ENCODE results near the gene SYNGR2.

SYNGR2 gene

DNA sequence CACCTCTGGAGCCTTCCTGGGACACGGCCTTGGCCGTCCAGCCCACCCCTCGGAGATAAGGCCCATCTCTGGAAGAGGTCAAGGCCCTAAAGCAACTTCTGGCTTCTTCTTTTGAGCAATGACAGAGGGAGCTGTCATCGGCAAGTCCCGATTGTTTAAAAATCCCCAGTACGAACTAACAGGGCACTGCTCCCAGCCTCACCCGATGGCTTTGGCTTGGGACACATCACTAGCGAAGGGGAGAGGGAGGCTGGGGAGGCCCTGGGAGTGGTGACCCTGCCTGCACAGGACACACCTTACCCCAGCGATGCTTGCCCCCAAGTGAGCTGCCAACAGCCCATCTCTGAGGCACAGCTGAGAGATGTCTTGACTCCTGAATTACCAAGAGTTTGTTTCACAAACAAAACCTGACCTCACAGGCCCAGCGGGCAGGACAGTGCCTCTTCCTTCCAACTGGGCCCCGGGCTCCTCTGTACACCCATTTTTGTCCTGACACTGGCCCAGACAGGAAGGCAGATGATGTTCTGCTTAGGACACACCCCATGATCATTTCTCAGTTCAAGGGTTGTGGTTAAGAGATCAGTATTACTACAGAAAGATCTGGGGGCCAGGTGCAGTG lies 4.8 kb downstream of the SYNGR2 start:
- no peak for DNase-seq

DNA sequence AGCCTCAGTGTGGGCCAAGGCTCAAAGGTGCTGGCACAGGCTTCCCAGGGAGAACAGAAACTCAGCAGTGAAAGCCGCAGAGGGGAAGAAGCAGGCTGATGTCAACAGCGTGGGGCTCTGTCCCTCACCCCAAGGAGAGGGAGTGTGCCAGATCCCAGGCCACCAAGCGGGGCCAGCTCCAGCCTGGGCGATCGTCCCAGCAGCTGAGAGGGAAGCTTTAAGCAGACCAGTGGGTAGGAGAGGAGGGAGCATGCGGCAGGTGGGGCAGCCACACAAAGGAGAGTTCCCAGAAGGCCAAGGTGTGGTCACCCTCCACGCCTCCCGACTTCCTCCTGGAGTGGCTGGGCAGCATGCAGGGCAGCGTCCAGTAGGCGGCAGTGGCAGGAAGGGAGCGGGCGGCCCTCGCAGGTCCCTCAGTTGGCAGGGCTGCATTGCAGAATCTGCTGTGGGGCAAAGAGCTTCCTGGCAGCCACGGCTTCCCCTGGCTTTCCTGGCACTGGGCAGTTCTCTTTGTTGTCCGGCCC lies 6.0 kb downstream of the SYNGR2 start:
- no peak for DNase-seq

DNA sequence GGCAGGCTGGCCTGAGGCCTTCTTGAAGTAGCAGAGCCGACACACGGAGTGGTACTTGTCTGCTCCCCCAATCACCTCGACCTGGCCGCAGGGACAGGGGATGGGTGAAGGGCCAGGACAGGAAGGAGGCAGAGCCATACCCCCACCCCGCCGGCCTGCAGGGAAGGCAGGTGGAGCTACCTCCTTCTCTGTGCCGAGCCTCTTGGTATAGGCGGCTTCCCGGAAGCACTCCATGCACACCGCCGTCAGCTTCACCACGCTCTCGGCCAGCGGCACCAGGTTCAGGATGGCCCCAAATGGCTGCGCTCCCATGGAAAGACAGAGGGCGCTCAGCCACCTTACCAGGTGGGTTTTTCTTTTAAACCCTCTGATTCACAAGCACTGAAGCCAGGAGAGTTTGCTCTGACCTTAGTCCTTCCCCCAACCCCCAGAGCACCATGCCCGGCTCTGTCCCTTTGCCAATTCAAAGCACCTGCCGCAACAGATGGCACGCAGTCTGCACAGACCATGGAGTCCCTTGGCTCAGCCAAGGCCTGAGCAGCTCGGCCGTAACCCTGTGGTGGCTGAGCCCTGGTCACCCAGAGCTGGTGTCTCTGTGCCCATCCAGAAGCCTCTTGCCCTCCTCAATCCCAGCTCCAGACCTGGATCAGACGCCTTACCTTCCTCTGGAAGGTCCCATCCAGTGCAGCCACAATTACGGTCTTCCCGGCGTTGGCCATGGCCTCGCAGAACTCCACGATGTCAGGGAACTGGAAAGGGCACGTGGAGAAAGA lies 6.7 kb downstream of the SYNGR2 start:
- no peak for DNase-seq

DNA sequence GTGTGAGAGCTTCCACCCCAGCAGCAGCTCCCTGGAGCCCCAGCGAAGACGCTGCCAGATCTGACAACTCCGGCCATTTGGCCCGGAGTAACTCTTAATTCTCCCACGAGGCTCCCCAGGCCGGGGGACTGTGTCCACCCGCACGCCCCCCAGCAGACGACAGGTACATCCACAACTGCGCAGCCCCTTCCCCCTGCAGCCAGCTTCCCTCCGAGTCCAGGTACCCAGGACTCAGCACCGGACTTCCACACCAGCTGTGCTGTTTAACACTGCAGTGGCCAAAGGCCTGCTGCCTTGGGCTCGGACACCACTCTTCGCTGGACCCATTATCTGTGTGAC lies 7.2 kb downstream of the SYNGR2 start:
- DNase-seq, result no peak

DNA sequence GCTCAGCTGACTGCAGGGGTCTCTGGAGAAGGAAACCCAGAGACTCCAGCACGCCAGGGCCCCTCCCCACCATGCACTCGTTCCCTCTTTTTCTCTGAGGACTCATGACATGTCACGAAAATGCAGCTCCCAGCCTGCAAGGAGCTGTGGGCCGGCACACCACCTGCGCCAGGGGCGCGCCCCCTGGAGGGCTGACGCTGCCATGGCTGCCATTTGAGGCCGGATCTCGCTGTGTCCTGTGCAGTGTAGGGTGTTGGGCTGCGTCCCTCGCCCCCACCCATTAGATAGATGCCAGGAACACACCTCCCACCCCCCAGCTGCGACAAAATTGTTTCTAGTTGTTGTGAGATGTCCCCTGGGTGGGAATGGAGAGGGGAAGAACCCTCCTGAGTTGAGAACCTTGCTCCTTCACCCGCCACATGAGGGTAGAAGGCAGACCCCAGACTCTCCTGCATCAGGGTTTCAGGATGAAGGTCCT lies 8.2 kb downstream of the SYNGR2 start:
- no peak for DNase-seq

DNA sequence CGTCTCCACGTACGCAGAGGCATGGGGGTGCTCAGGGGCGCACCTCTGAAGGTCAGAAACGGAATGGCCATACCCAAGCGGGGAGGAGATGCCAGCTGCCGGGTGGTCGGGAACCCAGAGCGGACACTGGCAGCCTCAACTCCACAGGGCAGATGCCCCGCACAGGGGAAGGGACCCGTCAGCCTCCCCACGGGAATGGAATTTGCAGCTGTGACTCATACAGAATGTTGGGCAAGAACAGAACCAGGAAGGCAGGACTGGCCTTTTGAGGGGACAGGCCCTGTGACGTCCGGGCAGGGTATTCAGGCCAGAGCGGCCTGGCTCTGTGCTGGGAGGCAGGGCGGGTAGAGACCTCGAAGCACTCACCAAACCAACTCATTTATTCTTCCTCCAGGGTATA lies 11.0 kb downstream of the SYNGR2 start:
- no peak for DNase-seq

DNA sequence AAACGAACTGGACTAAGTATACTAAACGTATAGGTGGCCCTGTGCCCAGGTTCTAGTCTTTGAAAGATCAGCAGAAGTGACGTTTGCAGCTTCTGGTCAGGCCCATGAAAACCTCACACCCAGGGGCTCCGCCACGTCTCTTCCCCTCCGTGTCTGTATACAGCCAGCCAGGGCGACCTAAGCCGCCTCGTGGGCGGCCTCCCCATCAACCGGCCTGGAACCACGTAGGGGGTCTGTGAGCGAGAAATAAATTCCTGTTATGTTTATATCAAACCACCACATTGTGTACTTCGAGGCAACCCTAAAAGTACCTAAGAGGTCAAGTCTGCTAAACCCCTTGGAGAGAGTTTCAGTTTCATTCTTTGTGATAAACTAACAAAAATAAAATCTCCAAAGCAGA lies 11.7 kb downstream of the SYNGR2 start:
- no peak for DNase-seq

DNA sequence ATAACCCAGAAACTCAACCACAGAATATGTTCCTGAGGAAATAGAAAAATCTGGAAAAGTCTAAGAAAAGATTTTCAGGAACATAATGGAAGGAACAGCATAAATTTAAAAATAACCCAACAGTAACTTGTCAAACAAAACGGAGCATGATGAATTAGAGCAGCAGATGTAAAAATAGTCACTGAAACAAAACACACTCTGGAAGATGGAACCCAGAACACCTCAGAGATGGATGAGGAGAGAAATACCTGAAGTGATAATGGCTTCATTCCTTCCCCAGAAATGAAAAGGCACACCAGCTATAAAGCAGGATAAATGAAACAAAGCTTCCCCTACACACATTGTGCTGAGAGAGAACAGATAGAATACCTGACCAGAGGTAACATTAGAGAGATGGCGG lies 12.1 kb downstream of the SYNGR2 start:
- no peak for DNase-seq

DNA sequence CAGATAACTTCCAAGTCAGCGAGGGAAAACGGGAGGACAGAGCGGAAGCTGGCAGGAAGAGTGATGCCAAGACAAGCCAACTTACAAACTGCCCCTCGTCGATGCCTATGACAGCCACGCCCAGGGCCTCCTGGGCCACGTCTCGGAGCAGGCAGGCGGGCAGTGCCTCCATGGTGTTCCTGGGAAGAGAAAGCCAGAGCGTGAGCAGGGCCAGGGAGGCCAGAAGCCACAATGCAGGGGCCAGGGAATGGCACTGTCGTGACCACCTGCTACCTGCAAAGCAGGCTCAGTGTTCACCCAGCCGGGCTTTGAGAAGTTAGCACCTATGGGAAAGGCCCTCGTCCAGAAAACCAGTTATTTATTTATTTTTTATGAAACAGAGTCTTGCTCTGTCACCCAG lies 14.1 kb downstream of the SYNGR2 start:
- no peak for DNase-seq

DNA sequence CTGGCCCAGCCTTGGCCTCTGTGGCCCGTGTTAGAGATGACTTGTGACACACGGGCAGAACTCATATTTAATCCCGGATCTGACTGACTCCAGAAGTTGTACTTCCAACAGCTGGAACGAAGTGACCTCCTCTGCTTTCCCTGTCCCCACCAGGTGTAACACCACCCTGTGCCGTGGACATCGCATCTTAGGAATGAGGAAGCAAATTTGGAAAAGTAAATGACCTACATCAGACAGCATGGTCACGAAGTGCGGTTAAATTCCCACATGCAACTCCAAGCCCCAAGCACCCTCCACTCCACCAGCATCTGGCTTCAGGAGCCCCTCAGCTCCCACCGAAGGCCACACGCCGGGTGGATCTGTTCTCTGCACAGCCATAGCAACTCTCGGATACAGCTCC lies 15.5 kb downstream of the SYNGR2 start:
- DNase-seq, result no peak

DNA sequence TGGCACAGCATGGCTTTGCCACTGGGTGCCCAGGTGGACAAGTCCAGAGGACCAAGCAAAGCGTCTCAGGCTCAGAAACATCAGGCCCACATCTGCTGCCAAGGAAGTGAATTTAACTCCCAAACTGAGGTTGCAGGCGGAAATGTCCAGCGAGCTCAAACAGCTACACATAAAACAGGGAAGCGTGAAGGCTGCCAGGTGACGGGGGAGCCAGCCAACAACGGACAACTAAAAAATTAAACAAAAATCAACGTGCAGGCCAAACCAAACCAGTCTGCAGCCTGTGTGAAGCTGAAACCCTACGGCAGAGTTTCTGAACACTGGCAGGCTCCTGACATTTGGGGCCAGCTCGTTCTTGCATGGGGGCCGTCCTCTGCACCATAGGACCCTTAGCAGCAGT lies 16.0 kb downstream of the SYNGR2 start:
- DNase-seq, result no peak

DNA sequence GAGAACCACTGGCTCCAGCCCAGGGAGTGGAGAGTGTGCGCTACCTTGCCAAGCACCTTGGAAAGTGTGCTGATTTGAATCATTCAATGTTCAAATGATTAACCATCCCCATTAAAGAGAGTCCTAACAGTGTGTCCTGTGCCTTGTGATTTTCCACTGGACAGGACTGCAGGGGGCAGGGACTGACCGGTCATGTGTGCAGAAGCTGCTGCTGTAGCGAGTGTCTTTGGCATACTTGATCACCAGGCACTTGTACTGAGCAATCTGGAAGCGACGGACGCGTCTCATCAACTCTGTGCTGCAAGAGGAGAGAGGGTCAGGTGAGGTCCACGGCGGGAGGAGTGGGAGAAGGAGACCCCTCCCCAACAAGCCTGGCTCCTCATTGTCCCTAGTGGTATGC lies 16.5 kb downstream of the SYNGR2 start:
- DNase-seq, result no peak

DNA sequence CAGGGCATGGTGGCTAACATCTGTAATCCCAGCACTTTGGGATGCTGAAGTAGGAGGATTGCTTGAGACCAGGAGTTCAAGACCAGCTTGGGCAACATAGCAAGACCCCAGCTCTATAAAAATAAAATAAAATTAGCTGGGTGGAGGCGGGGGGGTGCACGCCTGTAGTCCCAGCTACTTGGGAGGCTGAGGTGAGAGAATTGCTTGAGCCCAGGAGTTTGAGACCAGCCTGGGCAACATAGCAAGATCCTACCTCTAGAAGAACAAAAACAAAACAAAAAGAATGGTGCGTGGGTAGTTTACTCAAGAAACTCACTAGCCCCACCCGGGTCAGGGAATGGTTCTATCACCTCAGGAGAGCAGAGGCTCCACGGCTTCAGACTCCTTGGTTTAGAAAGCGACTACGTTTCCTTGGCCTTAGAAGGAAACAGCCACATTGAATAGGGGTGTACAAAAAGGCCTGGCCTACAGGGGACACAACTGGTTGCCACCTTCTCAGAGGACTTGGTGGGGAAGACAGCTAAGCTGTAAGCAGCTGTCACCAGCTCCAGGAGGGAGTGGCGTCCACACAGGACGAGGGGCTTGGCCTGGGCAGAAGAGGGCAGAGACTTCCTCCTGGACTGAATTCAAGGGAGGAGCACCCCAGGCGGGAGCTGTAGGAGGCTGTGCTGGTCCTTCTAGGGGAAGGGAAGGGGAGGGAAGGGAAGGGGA lies 17.8 kb downstream of the SYNGR2 start:
- DNase-seq, result no peak

DNA sequence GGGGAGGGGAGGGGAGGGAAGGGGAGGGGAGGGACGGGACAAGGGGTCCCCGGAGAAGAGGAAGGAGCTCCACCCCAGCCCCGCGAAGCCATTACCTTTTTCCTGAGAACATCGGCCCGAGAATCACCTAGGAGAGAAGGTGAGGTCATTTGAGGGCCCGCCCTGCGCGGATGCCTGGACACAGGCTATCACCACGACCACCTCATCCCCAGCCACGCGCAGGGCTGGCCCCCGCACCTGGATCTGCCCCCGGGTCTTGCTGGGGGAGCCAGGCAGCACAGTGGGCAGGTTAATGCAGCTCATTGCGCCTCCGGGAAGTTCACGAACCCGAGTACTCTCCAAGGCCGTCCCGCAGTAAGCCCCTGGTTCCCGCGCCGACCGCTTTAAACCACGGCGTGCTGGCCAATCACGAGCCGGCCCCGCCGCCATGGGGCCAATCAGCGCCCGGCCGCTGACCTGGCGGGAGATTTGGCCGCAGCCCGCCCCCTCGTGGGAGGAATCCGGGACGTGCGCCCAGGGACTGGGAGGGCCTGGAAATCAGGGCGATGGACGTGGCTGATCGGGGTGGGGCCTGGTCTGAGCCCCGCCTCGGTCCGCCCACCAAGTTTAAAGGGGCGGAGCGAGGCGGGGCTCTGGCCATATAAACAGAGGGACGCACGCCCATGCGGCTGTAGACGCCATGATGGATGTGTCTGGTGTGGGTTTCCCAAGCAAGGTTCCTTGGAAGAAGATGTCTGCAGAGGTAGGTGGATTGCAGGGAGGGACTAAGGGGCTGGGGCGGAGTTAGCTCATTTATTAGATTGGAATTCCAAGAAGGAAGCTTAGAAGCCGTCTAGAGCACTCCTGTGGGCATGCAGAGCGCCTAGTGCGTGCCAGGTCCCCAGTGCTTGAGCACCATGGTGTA lies 18.6 kb downstream of the SYNGR2 start, which contains the start of the genes AFMID and TK1:
Gene AFMID (plus strand): TSS at position 671 of the 904 bp plus-strand sequence. CDS start 9 bp downstream, at position 680.
Gene TK1 (minus strand): TSS at position 361 of the 904 bp plus-strand sequence. CDS start 58 bp downstream, at position 303.
- peak; percentile 94 for DNase-seq

DNA sequence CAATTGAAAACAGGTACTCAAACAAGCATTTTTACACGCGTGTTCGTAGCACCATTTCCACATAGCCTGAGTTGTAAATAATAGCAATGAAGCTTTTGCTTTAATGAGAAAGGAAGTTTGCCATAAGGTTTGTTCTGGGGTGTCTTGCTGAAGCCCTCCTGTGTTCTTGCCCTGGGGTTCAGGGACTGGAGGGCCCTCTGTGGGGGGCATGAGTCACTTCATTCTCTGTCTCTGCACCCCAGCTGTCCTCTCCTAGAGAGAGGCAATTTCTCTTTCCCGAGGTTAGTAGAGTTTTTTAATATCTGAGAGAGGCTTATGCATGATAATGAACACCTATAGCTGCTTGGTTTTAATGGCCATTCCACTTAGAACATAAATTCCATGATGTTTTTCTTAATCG lies 28.3 kb downstream of the SYNGR2 start:
- no peak for DNase-seq

DNA sequence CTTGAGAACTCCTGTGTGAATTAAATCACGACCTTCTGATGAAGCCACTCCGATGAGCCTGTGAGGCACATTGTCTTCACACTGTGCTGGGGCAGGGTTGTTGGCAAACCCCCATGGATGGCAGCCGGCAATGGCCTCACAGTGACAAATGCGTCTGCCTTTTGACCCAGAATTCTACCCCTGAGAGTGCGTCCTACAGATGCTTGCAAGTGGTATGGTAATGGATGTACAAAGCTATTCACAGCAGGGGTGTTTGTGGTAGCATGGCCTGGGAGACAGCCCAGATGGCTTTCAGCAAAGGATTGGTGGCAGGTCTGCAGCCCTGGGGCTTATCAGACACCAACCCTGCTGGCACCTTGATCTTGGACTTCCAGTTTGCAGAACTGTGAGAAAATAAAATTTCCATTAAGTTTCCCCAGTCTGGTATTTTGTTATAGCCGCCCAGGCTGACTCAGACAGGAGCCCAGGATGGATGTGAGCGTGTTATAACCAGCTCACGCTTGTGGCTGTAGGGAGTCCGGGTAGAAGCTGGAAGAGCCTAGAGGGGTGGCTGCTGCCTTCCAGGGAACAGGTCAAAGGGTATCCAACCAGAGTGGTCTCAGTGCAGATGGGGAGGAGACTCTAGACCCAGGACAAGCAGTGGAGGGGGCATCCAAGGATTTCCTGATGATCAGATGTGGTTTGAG lies 28.9 kb downstream of the SYNGR2 start:
- DNase-seq, result no peak

DNA sequence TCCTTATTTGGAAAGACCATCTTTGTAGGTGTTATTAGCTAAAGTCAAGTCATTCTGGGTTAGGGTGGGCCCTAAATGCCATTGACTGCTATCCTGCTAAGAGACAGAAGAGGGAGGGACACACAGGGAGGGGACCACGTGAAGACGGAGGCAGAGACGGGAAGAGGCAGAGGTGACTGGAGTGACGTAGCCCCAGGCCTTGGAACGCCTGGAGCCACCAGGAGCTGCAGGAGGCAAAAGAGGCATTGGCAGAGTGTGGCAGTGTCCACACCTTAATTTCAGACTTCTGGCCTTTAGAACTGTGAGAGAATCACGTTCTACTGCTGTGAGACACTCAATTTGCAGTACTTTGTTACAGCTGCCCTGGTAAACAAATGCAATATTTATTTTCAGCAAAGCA lies 32.1 kb downstream of the SYNGR2 start:
- DNase-seq, result no peak

DNA sequence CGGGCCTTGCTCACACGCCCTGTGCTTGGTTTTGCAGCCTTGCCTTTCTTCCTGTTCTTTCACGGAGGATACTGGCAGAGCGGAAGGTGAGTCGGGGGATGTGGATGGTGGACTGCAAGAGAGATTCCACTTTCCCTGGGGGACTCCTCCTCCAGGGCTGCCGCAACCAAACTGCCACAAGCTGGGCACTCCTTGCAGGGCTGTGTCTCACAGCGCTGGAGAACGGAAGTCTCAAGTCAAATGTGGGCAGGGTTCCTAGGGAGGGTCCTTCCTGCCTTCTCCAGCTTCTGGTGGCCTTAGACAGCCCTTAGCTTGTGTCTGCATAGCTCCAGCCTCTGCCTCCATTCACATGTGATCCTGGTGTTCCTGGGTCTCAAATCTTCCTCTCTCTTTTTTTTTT lies 34.3 kb downstream of the SYNGR2 start:
- no peak for DNase-seq

DNA sequence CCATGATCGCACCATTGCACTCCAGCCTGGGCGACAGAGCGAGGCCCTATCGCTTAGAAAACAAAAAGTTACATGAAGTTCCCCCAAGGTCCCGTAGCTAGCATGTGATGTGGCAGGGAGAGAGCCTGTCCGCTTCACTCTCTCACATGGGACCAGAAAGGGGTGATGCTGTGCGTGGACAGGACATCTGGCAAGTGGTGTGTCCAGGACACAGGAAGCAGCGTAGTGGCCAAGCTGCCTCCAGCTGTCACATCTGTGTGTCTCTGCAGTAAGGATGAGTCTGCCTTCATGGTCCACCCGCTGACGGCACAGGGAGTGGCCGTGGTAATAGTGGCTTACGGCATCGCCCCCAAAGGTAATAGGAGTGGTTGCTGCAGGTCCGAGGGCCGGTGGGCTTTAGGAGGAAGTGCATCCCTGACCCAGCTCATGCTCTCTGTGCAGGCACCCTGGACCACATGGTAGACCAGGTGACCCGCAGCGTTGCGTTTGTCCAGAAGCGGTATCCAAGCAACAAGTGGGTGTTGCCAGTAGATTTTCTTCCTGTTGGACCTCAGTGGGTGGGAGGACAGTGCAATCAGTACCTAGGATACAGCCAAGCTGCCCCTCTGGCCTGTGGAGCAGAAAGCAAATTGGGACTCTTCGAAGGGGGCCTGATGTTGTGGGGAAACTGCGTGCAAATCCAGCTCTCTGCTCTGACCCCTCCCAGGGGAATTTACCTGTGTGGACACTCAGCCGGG lies 36.2 kb downstream of the SYNGR2 start:
- DNase-seq, result no peak

DNA sequence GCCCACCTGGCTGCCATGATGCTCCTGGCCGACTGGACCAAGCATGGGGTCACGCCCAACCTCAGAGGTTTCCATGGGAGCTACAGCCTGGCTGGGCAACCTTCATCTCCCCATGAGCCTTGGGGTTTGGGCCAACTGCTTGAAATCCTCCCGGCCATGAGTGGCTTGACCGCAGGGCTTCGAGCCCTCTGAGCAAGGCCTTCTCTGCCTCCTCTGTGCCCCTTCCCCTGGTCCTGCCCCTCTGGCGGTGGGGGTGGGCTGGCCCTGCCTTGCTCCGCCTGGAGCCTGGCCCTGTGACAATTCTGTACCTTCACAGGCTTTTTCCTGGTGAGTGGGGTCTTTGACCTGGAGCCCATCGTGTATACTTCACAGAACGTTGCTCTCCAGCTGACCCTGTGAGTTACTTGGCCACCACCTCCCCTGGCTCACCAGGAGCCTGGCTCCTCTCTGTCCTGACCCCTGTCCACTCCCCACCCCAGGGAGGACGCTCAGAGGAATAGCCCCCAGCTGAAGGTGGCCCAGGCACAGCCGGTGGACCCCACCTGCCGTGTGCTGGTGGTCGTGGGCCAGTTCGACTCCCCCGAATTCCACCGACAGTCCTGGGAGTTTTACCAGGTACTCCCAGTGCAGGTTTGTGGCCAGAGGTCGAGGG lies 36.9 kb downstream of the SYNGR2 start:
- no peak for DNase-seq

DNA sequence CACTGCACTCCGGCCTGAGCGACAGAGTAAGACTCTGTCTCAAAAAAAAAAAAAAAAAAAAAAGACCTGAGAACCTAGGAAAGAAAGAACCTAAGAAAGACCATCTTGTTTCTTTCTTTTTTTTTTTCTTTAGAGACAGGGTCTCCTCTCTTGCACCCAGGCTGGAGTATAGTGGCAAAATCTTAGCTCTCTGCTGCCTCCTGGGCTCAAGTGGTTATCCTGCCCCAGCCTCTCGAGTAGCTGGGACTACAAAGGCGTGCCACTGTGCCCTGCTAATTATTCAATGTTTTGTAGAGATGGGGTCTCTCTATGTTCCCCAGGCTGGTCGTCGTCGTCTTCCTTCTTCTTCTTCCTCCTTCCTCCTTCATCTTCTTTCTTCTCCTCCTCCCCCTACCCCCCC lies 37.9 kb downstream of the SYNGR2 start:
- no peak for DNase-seq

Measured in NCI-H226 (cell line).